IMR-90 (cell line): Measurements from ENCODE around the gene SNAP29. TPM values are rescaled to one million over a fixed set of nuclear protein-coding genes. Genes with fewer than 3 reads are reported as not detected.

Experiments
- ATAC-seq: fragments of 200-7000 bp; cut with Tn5 transposase; 2 replicates; pipeline ENCODE4 v1.9.1; 2020; ENCODE audit warnings: low read depth, mild to moderate bottlenecking, moderate library complexity
- BruUV-seq: library from RNA; stranded (reverse); fragments of 400-500 nt; replicated peaks from 2 replicates; lab custom pipeline; 2021; lab: Mats Ljungman, UMichigan
- CTCF ChIA-PET: fragments of 300-600 bp; formaldehyde crosslinking; extraction: SDS; loops from one replicate; lab custom pipeline; 2021; ENCODE audit warnings: antibody characterized with exemption; lab: Yijun Ruan, JAX
- POLR2A ChIA-PET: fragments of 300-600 bp; sonication (Branson Sonifier 250); formaldehyde crosslinking; loops from one replicate; lab custom pipeline; 2022; ENCODE audit warnings: antibody characterized with exemption; ENCODE audit not compliant: unreplicated experiment; lab: Charles Lee
- DNase-seq: peaks from one replicate; pipeline ENCODE4 v3.0.0; 2013
- H2AFZ ChIP-seq: replicated peaks from 2 replicates; pipeline ENCODE3; 2013; ENCODE audit warnings: low read length, mild to moderate bottlenecking; ENCODE audit not compliant: poor library complexity
- H2AK5ac ChIP-seq: 2 replicates; pipeline ENCODE4 v1.6.1; 2013; ENCODE audit warnings: low read depth, low read length, inconsistent platforms
- H2AK9ac ChIP-seq: replicated peaks from 2 replicates; pipeline ENCODE3; 2013; ENCODE audit warnings: mild to moderate bottlenecking, low read depth, low read length, moderate library complexity; ENCODE audit not compliant: poor library complexity
- H2BK120ac ChIP-seq: 2 replicates; pipeline ENCODE4 v1.6.1; 2013; ENCODE audit warnings: low read depth, low read length, inconsistent platforms
- H2BK15ac ChIP-seq: 3 replicates; pipeline ENCODE4 v1.6.1; 2013; ENCODE audit warnings: low read depth, low read length, inconsistent platforms
- H2BK20ac ChIP-seq: 2 replicates; pipeline ENCODE4 v1.6.1; 2013; ENCODE audit warnings: low read depth, mild to moderate bottlenecking, inconsistent platforms, low read length, moderate library complexity
- H2BK5ac ChIP-seq: 2 replicates; pipeline ENCODE4 v1.6.1; 2013; ENCODE audit warnings: mild to moderate bottlenecking, low read depth, low read length, inconsistent platforms; ENCODE audit not compliant: poor library complexity, severe bottlenecking
- H3K14ac ChIP-seq: replicated peaks from 2 replicates; pipeline ENCODE4 v1.6.1; 2013; ENCODE audit warnings: low read depth, low read length, inconsistent platforms
- H3K18ac ChIP-seq: 2 replicates; pipeline ENCODE4 v1.6.1; 2013; ENCODE audit warnings: low read depth, low read length, control low read depth
- H3K23ac ChIP-seq: 2 replicates; pipeline ENCODE4 v1.6.1; 2013; ENCODE audit warnings: low read depth, low read length, inconsistent platforms
- H3K27ac ChIP-seq: 2 replicates; pipeline ENCODE4 v1.5.1; 2013; ENCODE audit warnings: mild to moderate bottlenecking, control low read depth, low read length; ENCODE audit not compliant: insufficient read depth
- H3K27me3 ChIP-seq: 2 replicates; pipeline ENCODE4 v1.6.1; 2013; ENCODE audit warnings: low read length; ENCODE audit not compliant: control insufficient read depth, insufficient read depth
- H3K36me3 ChIP-seq: 2 replicates; pipeline ENCODE4 v1.6.1; 2013; ENCODE audit warnings: low read length, mixed read lengths; ENCODE audit not compliant: control insufficient read depth, insufficient read depth
- H3K4ac ChIP-seq: 2 replicates; pipeline ENCODE4 v1.6.1; 2013; ENCODE audit warnings: low read depth, low read length, inconsistent platforms
- H3K4me1 ChIP-seq: 2 replicates; pipeline ENCODE4 v1.6.1; 2013; ENCODE audit warnings: low read length, mixed read lengths; ENCODE audit not compliant: control insufficient read depth, insufficient read depth
- H3K4me2 ChIP-seq: 2 replicates; pipeline ENCODE4 v1.6.1; 2013; ENCODE audit warnings: low read depth, mild to moderate bottlenecking, control low read depth, low read length, moderate library complexity
- H3K4me3 ChIP-seq: 2 replicates; pipeline ENCODE4 v1.5.1; 2013; ENCODE audit warnings: low read depth, mild to moderate bottlenecking, control low read depth, low read length, moderate library complexity; ENCODE audit not compliant: insufficient read depth
- H3K56ac ChIP-seq: 2 replicates; pipeline ENCODE4 v1.6.1; 2013; ENCODE audit warnings: low read length, inconsistent platforms; ENCODE audit not compliant: insufficient read depth; ENCODE audit errors: extremely low read depth
- H3K79me1 ChIP-seq, 2 experiments: 2 replicates each; pipeline ENCODE4 v1.6.1; 2013; ENCODE audit warnings: low read length in 2 of 2, inconsistent platforms in 1 of 2, low read depth in 1 of 2
- H3K9ac ChIP-seq: 2 replicates; pipeline ENCODE4 v1.6.1; 2013; ENCODE audit warnings: low read depth, low read length, control low read depth
- H3K9me1 ChIP-seq: 2 replicates; pipeline ENCODE4 v1.6.1; 2013; ENCODE audit warnings: low read length, inconsistent platforms; ENCODE audit not compliant: insufficient read depth
- H3K9me3 ChIP-seq: 2 replicates; pipeline ENCODE4 v1.6.1; 2013; ENCODE audit warnings: low read length; ENCODE audit not compliant: control insufficient read depth, insufficient read depth
- H4K20me1 ChIP-seq: 2 replicates; pipeline ENCODE4 v1.6.1; 2013; ENCODE audit warnings: low read length, inconsistent platforms; ENCODE audit not compliant: insufficient read depth
- H4K5ac ChIP-seq: 2 replicates; pipeline ENCODE4 v1.6.1; 2013; ENCODE audit warnings: mild to moderate bottlenecking, low read depth, low read length, control low read depth
- H4K8ac ChIP-seq, 2 experiments: 2 replicates each; pipeline ENCODE4 v1.6.1; 2013; ENCODE audit warnings: low read depth in 2 of 2, low read length in 2 of 2, control low read depth in 1 of 2, inconsistent platforms in 1 of 2
- H4K91ac ChIP-seq: 2 replicates; pipeline ENCODE4 v1.6.1; 2013; ENCODE audit warnings: low read depth, low read length, inconsistent platforms; ENCODE audit not compliant: insufficient read depth
- BHLHE40 ChIP-seq: fragments of 150-350 bp; IDR thresholded peaks from 2 replicates; pipeline ENCODE4 v1.6.1; 2016; ENCODE audit warnings: mild to moderate bottlenecking, low read depth, low read length
- CHD1 ChIP-seq: IDR thresholded peaks from 2 replicates; pipeline ENCODE4 v1.6.1; 2012; ENCODE audit warnings: low read depth, low read length, improper control_type of control experiment
- CTCF ChIP-seq: conservative IDR thresholded peaks from 2 replicates; pipeline ENCODE4 v1.5.1; 2012; ENCODE audit warnings: mild to moderate bottlenecking, low read depth, low read length, improper control_type of control experiment
- FOS ChIP-seq: fragments of 150-350 bp; IDR thresholded peaks from 2 replicates; pipeline ENCODE4 v1.6.1; 2016; ENCODE audit warnings: low read depth, low read length
- MAZ ChIP-seq: IDR thresholded peaks from 2 replicates; pipeline ENCODE4 v1.6.1; 2012; ENCODE audit warnings: low read depth, mild to moderate bottlenecking, low read length, improper control_type of control experiment, moderate library complexity, borderline replicate concordance
- MXI1 ChIP-seq: IDR thresholded peaks from 2 replicates; pipeline ENCODE4 v1.6.1; 2012; ENCODE audit warnings: low read depth, mild to moderate bottlenecking, low read length, moderate library complexity, borderline replicate concordance
- RAD21 ChIP-seq: IDR thresholded peaks from 2 replicates; pipeline ENCODE4 v1.6.1; 2012; ENCODE audit warnings: low read length, improper control_type of control experiment
- RFX5 ChIP-seq: IDR thresholded peaks from 2 replicates; pipeline ENCODE4 v1.8.0; 2012; ENCODE audit warnings: low read depth, mild to moderate bottlenecking, low read length, moderate library complexity
- SMC3 ChIP-seq: fragments of 150-350 bp; IDR thresholded peaks from 2 replicates; pipeline ENCODE4 v1.6.1; 2016; ENCODE audit warnings: low read depth, mild to moderate bottlenecking, antibody characterized with exemption, low read length, moderate library complexity
- USF2 ChIP-seq: fragments of 150-350 bp; IDR thresholded peaks from 2 replicates; pipeline ENCODE4 v1.6.1; 2017; ENCODE audit warnings: mild to moderate bottlenecking, antibody characterized with exemption, low read length, low read depth
- WGBS, 2 experiments: methylation state at CpG; one replicate each; pipeline versions ENCODE4 v1.1.5 to v1.1.7; 2013; ENCODE audit warnings: missing lambda C conversion rate in 2 of 2; ENCODE audit not compliant: insufficient read length in 1 of 2; ENCODE audit errors: extremely low coverage in 2 of 2; 5-methylcytosine and 5-hydroxymethylcytosine counted together
- dilution Hi-C: fragments of 300-500 bp; cut with HindIII; formaldehyde crosslinking; loops from one replicate; pipeline ENCODE4 v1.14.3; 2018; ENCODE audit warnings: low sequenced_read_pairs; ENCODE audit not compliant: unreplicated experiment
- in situ Hi-C: fragments of 300-500 bp; cut with MboI; formaldehyde crosslinking; loops from 3 replicates; pipeline ENCODE4 v1.14.3; 2019; ENCODE audit warnings: low sequenced_read_pairs, inconsistent platforms, mixed read lengths
- intact Hi-C: fragments of 100-400 bp; cut with micrococcal nuclease; formaldehyde crosslinking; loops from 2 replicates; pipeline ENCODE4 v1.10.0; 2022
- polyA plus RNA-seq, 3 experiments: library from polyadenylated mRNA; depleted of rRNA; stranded (reverse); fragments of >200 nt; gene quantifications; 2 replicates each; pipeline ENCODE4 v1.2.3, GENCODE V29; 2012; ENCODE audit warnings: low replicate concordance in 1 of 3
- total RNA-seq: library from RNA; depleted of rRNA; stranded (reverse); fragments of >200 nt; gene quantifications from 2 replicates; pipeline ENCODE4 v1.2.3, GENCODE V29; 2012

Gene SNAP29
- total and polyA plus RNA-seq, 2 of the 4 experiments (the other 2 are of a cell fraction), result 10.6 to 29.5 TPM

DNA sequence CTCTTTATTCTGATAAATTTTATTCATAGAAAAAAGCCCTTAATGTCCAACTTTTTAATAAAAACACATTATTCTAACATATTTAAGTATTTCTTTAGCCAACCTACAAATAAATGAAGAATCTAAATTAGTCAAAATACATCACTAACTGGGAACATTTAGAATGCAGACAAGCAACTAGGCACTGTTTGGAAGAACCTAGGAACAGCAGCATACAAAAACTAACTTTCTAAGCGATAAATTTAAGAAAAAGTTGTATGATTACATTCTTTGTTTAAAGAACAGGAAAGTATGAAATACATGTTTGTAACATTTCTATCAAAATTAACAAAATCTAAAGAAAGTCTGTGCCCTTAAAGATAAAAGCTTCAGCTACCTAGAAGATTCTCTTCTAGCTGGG lies 35.5 kb upstream of the SNAP29 start:
- ChIA-PET CTCF (no interaction called here), POLR2A (no interaction called here)
- WGBS, 2 experiments, result no CpG with 5 or more reads among the region's 1 CpG

More for the DNA sequence above, 35.5 kb upstream of the SNAP29 start:
- Histone ChIP-seq H3K56ac (no peak overlapping the region), H3K27me3 (no peaks in the 10 kb centered on the region), H3K4me3 (no peak overlapping the region), H3K23ac (no peak overlapping the region), H2BK5ac (no peak overlapping the region), H3K9ac (no peak overlapping the region), H3K9me3 (no peaks in the 10 kb centered on the region), H4K5ac (no peak overlapping the region), H2AK5ac (no peak overlapping the region), H2BK120ac (no peak overlapping the region), H3K4me2 (no peak overlapping the region), H3K27ac (no peak overlapping the region), H4K8ac (no peak overlapping the region), H3K9me1 (no peaks in the 10 kb centered on the region), H2AFZ (no peak overlapping the region), H3K4ac (no peak overlapping the region), H3K79me1 (peaks cover 7 to 12% of the 10 kb centered on the region in 2 experiments; a peak in 3 of 4 replicates), H2BK15ac (no peak overlapping the region), H3K4me1 (no peaks in the 10 kb centered on the region), H2BK20ac (no peak overlapping the region), H2AK9ac (no peak overlapping the region), H4K91ac (no peak overlapping the region), H3K18ac (no peak overlapping the region), H3K36me3 (peaks cover 16% of the 10 kb centered on the region), H4K20me1 (no peaks in the 10 kb centered on the region), H3K14ac (no peak overlapping the region)
- intact Hi-C loops, result no loop called here
- BruUV-seq, result no TSS peak
- no peak for ATAC-seq
- TF ChIP-seq RAD21 (no peak), FOS (no peak), RFX5 (no peak), BHLHE40 (no peak), SMC3 (no peak), MXI1 (no peak), USF2 (no peak), CTCF (no peak), MAZ (no peak), CHD1 (no peak)
- no peak for DNase-seq
- dilution Hi-C loops, result no loop called here
- in situ Hi-C loops, result no loop called here
